Uterus (tissue), 2 donors: ENCODE data around the gene DIAPH2.

Experiments used
- CTCF ChIP-seq, 4 experiments: fragments of 200-600 bp in 2 of 4; fragments of 450-650 bp in 2 of 4; sonication (generic) in 2 of 4; IDR thresholded peaks; one replicate each; pipeline ENCODE4 v1.5.1; 2016 to 2019; ENCODE audit warnings: antibody characterized with exemption in 4 of 4, mild to moderate bottlenecking in 2 of 4, moderate library complexity in 1 of 4
- POLR2A ChIP-seq, 2 donors: fragments of 450-650 bp; IDR thresholded peaks; one replicate each; pipeline ENCODE4 v1.6.1; 2016; ENCODE audit warnings: antibody characterized with exemption in 2 of 2, mild to moderate bottlenecking in 1 of 2, moderate library complexity in 1 of 2

GRCh38 chrX:97369947-97370346 is 685.3 kb downstream of the DIAPH2 start:
- no peak for TF ChIP-seq CTCF (IDR thresholded peaks at IDR 0.05)
- no peak for TF ChIP-seq POLR2A (IDR thresholded peaks at IDR 0.05)
